C4-2B (cell line): Measurements from ENCODE around the gene SCD.
A peak's percentile ranks its signal among the peaks of the same experiment; 100 is the strongest.

Source experiments
- H3K27ac ChIP-seq: fragments of 450-650 bp; 2 replicates; pipeline ENCODE4 v1.5.1; 2017
- ZFX ChIP-seq: fragments of 450-650 bp; IDR thresholded peaks from 2 replicates; pipeline ENCODE4 v1.6.1; 2017
- TF ChIP-seq, protein P1 (sequence below): fragments of 450-650 bp; conservative IDR thresholded peaks from 2 replicates; pipeline ENCODE4 v1.5.1; 2017; ENCODE audit warnings: mild to moderate bottlenecking

Gene SCD

GRCh38 chr10:100364175-100364574 is 17.1 kb downstream of the SCD start:
- TF ChIP-seq ZFX: no peak
- TF ChIP-seq, protein P1, sequence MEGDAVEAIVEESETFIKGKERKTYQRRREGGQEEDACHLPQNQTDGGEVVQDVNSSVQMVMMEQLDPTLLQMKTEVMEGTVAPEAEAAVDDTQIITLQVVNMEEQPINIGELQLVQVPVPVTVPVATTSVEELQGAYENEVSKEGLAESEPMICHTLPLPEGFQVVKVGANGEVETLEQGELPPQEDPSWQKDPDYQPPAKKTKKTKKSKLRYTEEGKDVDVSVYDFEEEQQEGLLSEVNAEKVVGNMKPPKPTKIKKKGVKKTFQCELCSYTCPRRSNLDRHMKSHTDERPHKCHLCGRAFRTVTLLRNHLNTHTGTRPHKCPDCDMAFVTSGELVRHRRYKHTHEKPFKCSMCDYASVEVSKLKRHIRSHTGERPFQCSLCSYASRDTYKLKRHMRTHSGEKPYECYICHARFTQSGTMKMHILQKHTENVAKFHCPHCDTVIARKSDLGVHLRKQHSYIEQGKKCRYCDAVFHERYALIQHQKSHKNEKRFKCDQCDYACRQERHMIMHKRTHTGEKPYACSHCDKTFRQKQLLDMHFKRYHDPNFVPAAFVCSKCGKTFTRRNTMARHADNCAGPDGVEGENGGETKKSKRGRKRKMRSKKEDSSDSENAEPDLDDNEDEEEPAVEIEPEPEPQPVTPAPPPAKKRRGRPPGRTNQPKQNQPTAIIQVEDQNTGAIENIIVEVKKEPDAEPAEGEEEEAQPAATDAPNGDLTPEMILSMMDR: no peak
- no peak overlapping the region; the same call in 1 of the 2 replicates for H3K27ac ChIP-seq

- TF ChIP-seq, protein P1: no peak
- TF ChIP-seq ZFX: no peak
- H3K27ac ChIP-seq: peak overlapping the region; percentile 79
Measured at GRCh38 chr10:100364735-100365391, 17.8 kb downstream of the SCD start.

DNA sequence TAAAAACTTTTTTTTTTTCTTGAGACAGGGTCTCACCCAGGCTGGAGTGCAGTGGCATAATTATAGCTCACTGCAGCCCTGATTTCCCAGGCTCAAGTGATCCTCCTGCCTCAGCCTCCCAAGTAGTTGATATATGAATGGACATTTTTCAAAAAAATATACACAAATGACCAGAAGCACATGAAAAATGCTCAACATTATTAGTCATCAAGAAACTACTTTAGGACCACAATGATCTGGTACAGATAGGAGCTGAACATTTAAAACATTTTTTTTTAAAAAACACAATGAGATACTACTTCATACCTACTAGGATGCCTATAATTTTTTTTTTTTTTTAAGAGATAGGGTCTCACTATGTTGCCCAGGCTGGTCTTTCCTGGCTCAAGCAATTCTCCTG is 21.7 kb downstream of the SCD start:
- no peak overlapping the region for H3K27ac ChIP-seq
- no peak for TF ChIP-seq ZFX
- TF ChIP-seq, protein P1: no peak

- TF ChIP-seq, protein P1: no peak
- TF ChIP-seq ZFX: no peak
Measured at GRCh38 chr10:100370714-100371481, 23.9 kb downstream of the SCD start.

GRCh38 chr10:100371482-100372027 is 24.5 kb downstream of the SCD start:
- TF ChIP-seq, protein P1: no peak
- TF ChIP-seq ZFX: no peak
- peak overlapping the region; percentile 99 for H3K27ac ChIP-seq

More at GRCh38 chr10:100370714-100371481, 23.9 kb downstream of the SCD start:
- peak overlapping the region; percentile 99 for H3K27ac ChIP-seq

- TF ChIP-seq ZFX: no peak
- TF ChIP-seq, protein P1: no peak
- H3K27ac ChIP-seq: peak overlapping the region; percentile 99
Measured at GRCh38 chr10:100372415-100373297, 25.6 kb downstream of the SCD start.
